ENCODE results near the gene EEFSEC.
"Not testable (repeated sequence)": the region's sequence is repeated elsewhere in the genome, so short reads cannot be mapped to it uniquely, and the experiment has no call there.

DNA sequence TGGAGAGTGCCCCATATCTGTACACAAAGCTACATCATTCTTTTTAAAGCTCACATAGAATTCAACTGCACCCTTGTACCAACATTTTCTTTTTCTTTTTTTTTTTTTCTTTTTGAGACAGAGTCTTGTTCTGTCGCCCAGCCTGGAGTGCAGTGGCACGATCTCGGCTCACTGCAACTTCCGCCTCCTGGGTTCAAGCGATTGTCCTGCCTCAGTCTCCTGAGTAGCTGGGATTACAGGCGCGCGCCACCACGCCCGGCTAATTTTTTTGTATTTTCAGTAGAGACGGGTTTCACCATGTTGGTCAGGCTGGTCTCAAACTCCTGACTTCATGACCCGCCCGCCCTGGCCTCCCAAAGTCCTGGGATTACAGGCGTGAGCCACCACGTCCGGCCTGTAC, 1.1 kb downstream of the EEFSEC start:
- TF ChIP-seq MXI1 (IDR thresholded peaks at IDR 0.05; ENCODE audit: borderline replicate concordance, low read depth, low read length); POLR2A (IDR thresholded peaks at IDR 0.05; ENCODE audit: low read depth, low read length); RAD21 (IDR thresholded peaks at IDR 0.05; ENCODE audit: low read length); RFX5 (IDR thresholded peaks at IDR 0.05; ENCODE audit: low read depth, low read length); MAFK (IDR thresholded peaks at IDR 0.05; ENCODE audit: low read depth, low read length); SMC3 (IDR thresholded peaks at IDR 0.05; ENCODE audit: low read depth, low read length); MAZ (IDR thresholded peaks at IDR 0.05; ENCODE audit: borderline replicate concordance, low read depth, low read length); CEBPB (IDR thresholded peaks at IDR 0.05; ENCODE audit: low read depth, low read length): not testable (repeated sequence)
- TF ChIP-seq, protein P1, sequence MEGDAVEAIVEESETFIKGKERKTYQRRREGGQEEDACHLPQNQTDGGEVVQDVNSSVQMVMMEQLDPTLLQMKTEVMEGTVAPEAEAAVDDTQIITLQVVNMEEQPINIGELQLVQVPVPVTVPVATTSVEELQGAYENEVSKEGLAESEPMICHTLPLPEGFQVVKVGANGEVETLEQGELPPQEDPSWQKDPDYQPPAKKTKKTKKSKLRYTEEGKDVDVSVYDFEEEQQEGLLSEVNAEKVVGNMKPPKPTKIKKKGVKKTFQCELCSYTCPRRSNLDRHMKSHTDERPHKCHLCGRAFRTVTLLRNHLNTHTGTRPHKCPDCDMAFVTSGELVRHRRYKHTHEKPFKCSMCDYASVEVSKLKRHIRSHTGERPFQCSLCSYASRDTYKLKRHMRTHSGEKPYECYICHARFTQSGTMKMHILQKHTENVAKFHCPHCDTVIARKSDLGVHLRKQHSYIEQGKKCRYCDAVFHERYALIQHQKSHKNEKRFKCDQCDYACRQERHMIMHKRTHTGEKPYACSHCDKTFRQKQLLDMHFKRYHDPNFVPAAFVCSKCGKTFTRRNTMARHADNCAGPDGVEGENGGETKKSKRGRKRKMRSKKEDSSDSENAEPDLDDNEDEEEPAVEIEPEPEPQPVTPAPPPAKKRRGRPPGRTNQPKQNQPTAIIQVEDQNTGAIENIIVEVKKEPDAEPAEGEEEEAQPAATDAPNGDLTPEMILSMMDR (conservative IDR thresholded peaks at IDR 0.05; ENCODE audit: low read depth, low read length) = not testable (repeated sequence)
